VCaP (cell line): ENCODE data around the gene SPOUT1.

Experiments
- H3K27ac ChIP-seq: fragments of 450-650 bp; 2 replicates; pipeline ENCODE4 v1.5.1; 2017
- TF ChIP-seq, protein P1 (sequence below): fragments of 450-650 bp; conservative IDR thresholded peaks from 2 replicates; pipeline ENCODE4 v1.5.1; 2017; ENCODE audit warnings: mild to moderate bottlenecking, moderate library complexity

Gene SPOUT1

DNA sequence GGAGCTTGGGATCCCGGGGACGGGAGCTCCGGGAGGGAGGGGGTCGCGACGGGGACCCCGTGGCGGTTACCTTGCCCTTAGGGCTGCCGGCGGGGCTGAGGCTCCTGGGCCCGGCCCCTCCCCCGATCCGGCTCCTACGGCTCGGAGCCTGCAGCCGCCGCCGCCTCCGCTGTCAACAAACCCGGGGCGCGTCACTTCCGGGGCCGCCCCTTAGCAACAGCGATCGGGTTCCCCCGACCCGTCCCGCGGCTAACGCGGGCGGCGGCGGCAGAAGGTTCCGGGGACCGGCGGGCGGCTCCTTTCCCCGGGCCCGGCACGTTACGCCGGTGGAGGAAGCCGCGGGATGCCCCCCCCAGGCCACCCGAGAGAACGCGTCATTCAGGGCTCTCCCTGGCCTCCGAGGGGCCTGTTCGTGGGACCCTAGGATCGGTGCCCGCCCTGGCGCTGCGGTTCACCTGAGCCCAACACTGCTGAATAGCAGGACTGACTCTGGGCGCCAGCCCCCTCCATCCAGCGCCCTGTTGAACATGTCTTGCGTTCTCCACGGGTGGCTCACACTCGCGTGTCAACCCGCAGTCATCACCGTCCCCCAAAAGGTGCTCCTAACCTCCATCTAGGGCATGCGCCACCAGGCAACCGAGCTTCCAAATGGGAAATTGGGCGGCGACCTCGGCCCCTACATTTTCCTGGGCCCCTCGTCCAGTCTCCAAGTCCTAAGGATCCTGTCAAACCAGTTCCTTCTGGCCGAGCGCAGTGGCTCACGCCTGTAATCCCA lies 57.7 kb downstream of the SPOUT1 start, which contains the start of gene ZER1:
Gene ZER1 (minus strand): TSS at position 183 of the 775 bp plus-strand sequence. CDS start 16,362 bp downstream, outside the sequence.
- H3K27ac ChIP-seq, result peak within 1 kb of the TSS; percentile 96

DNA sequence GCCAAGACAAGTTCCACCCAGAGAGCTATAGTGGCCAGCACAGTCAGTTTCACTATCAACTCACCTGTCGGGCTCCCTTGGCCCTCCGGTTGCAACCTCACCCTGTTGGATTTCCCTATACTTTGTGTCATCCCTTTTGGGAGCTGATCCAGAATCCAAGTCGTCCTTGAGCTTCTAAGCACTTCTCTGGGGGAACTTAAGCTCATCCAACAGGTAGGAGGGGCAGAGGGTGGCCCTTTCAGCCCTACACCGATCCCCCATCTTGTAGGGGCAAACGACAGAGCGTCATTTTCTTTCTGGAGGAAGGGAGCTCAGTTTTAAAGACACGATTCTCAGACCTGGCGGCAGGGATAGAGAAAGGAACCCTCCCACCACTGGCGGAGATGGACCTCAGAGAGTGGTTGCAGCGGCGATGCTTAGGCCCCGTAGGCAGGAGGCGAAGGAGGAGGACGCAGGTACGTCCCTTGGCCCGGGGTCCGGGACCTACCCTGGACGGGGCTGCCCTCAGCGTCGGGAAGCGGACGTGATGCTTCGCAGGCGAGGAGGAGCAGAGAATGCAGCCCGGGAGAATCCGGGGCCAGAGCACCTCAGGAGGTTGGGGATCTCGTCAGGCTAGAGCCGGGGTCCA lies 58.4 kb downstream of the SPOUT1 start:
- H3K27ac ChIP-seq, result peak overlapping the region; percentile 96

More for the DNA sequence above, 57.7 kb downstream of the SPOUT1 start, which contains the start of gene ZER1:
- TF ChIP-seq, protein P1, sequence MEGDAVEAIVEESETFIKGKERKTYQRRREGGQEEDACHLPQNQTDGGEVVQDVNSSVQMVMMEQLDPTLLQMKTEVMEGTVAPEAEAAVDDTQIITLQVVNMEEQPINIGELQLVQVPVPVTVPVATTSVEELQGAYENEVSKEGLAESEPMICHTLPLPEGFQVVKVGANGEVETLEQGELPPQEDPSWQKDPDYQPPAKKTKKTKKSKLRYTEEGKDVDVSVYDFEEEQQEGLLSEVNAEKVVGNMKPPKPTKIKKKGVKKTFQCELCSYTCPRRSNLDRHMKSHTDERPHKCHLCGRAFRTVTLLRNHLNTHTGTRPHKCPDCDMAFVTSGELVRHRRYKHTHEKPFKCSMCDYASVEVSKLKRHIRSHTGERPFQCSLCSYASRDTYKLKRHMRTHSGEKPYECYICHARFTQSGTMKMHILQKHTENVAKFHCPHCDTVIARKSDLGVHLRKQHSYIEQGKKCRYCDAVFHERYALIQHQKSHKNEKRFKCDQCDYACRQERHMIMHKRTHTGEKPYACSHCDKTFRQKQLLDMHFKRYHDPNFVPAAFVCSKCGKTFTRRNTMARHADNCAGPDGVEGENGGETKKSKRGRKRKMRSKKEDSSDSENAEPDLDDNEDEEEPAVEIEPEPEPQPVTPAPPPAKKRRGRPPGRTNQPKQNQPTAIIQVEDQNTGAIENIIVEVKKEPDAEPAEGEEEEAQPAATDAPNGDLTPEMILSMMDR, result no peak

DNA sequence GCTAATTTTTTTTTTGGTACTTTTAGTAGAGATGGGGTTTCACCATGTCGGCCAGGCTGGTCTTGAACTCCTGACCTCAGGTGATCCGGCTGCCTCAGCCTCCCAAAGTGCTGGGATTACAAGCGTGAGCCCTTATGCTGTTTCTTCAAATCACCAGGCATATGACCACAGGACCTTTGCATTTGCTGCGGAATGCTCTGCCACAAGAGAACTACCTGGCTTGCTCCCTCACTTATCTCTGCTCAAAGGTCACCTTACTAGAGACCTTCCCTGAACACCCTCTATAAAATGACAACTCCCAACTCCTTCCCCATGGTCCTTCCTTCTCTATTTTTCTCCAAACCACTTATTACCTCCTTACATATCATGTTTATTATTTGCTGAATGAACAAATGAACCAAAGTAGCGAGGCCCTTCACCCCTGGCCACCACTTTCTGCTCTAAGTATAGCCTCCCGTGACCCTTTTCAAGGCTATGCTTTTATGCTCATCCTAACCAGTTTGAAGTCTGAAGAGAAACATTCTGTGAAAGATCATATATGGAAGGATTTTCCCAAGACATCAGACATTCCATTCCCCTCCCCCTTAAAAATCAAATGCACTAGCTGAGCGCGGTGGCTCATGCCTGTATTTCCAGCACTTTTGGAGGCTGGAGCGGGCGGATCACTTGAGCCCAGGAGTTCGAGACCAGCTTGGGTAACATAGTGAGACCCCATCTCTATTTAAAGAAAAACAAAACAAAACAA lies 59.1 kb downstream of the SPOUT1 start:
- peak overlapping the region; percentile 96 for H3K27ac ChIP-seq
- TF ChIP-seq, protein P1, result no peak

More for the DNA sequence above, 58.4 kb downstream of the SPOUT1 start:
- TF ChIP-seq, protein P1, result no peak
